Fibroblast of lung (primary cell): ENCODE measurements around the gene FGF13. TPM values are rescaled to one million over a fixed set of nuclear protein-coding genes. Genes with fewer than 3 reads are reported as not detected.

Experiments used
- DNase-seq, 2 donors: peaks; one replicate each; pipeline versions ENCODE4 v3.0.0 to v3.0.0-alpha.2; 2010; ENCODE audit warnings: low read depth in 2 of 2
- H2AFZ ChIP-seq: 2 replicates; pipeline ENCODE4 v1.5.1; 2012; ENCODE audit warnings: low read length, control low read depth, inconsistent platforms
- H3K27ac ChIP-seq: 2 replicates; pipeline ENCODE4 v1.5.1; 2011; ENCODE audit warnings: low read length, control low read depth; ENCODE audit not compliant: insufficient read depth
- H3K27me3 ChIP-seq: 2 replicates; pipeline ENCODE4 v1.5.1; 2011; ENCODE audit warnings: mild to moderate bottlenecking, low read length; ENCODE audit not compliant: control insufficient read depth, insufficient read depth
- H3K36me3 ChIP-seq: 2 replicates; pipeline ENCODE4 v1.5.1; 2011; ENCODE audit warnings: low read length; ENCODE audit not compliant: control insufficient read depth, insufficient read depth
- H3K4me1 ChIP-seq: 2 replicates; pipeline ENCODE4 v1.5.1; 2011; ENCODE audit warnings: low read length; ENCODE audit not compliant: control insufficient read depth, insufficient read depth; ENCODE audit errors: extremely low read depth
- H3K4me2 ChIP-seq: 2 replicates; pipeline ENCODE4 v1.5.1; 2011; ENCODE audit warnings: low read length, control low read depth; ENCODE audit not compliant: insufficient read depth; ENCODE audit errors: extremely low read depth
- H3K4me3 ChIP-seq, 4 experiments: fragments of 200-600 bp in 1 of 4; sonication (generic) in 1 of 4; replicated peaks in 1 of 4; 2 replicates each; pipeline ENCODE4 v1.5.1; 2011 to 2016; ENCODE audit warnings: low read length in 4 of 4, low read depth in 3 of 4, mild to moderate bottlenecking in 3 of 4, control low read depth in 2 of 4, inconsistent platforms in 1 of 4, mixed read lengths in 1 of 4; ENCODE audit not compliant: insufficient read depth in 1 of 4; ENCODE audit errors: control extremely low read depth in 1 of 4
- H3K79me2 ChIP-seq: 2 replicates; pipeline ENCODE4 v1.5.1; 2012; ENCODE audit warnings: mild to moderate bottlenecking, low read length, inconsistent platforms; ENCODE audit not compliant: control insufficient read depth, insufficient read depth
- H3K9ac ChIP-seq: 2 replicates; pipeline ENCODE4 v1.5.1; 2011; ENCODE audit warnings: mild to moderate bottlenecking, low read length, control low read depth; ENCODE audit not compliant: insufficient read depth
- H3K9me3 ChIP-seq: 2 replicates; pipeline ENCODE4 v1.5.1; 2012; ENCODE audit warnings: low read depth, low read length; ENCODE audit not compliant: control insufficient read depth, insufficient read depth
- H4K20me1 ChIP-seq: 2 replicates; pipeline ENCODE4 v1.5.1; 2011; ENCODE audit warnings: low read length; ENCODE audit not compliant: control insufficient read depth, insufficient read depth; ENCODE audit errors: extremely low read depth
- EZH2 ChIP-seq: IDR thresholded peaks from 2 replicates; pipeline ENCODE4 v1.5.1; 2012; ENCODE audit warnings: low read length, control low read depth, mild to moderate bottlenecking; ENCODE audit errors: missing control alignments
- polyA plus RNA-seq, 2 donors: library from polyadenylated mRNA; depleted of rRNA in 1 of 2; stranded (reverse) in 1 of 2; unstranded in 1 of 2; fragments of >200 nt; gene quantifications; 2 replicates each; pipeline ENCODE4 v1.2.1, GENCODE V29; 2011 to 2012; ENCODE audit warnings: missing spikeins in 1 of 2
- total RNA-seq: library from RNA; depleted of rRNA; stranded (reverse); fragments of >200 nt; gene quantifications from 2 replicates; pipeline ENCODE4 v1.2.1, GENCODE V29; 2014
- TF ChIP-seq, protein P1 (sequence below), 2 donors: IDR thresholded peaks in 1 of 2; conservative IDR thresholded peaks in 1 of 2; 1 replicate in 1 of 2; 2 replicates in 1 of 2; pipeline ENCODE4 v1.5.1; 2011 to 2012; ENCODE audit warnings: low read length in 2 of 2, control low read depth in 1 of 2, inconsistent platforms in 1 of 2, low read depth in 1 of 2, mild to moderate bottlenecking in 1 of 2

FGF13 gene
- total and polyA plus RNA-seq, 2 donors (not counting 1 experiment from before 2014, with no cell fraction given) = 2.5 to 9.6 TPM

DNA sequence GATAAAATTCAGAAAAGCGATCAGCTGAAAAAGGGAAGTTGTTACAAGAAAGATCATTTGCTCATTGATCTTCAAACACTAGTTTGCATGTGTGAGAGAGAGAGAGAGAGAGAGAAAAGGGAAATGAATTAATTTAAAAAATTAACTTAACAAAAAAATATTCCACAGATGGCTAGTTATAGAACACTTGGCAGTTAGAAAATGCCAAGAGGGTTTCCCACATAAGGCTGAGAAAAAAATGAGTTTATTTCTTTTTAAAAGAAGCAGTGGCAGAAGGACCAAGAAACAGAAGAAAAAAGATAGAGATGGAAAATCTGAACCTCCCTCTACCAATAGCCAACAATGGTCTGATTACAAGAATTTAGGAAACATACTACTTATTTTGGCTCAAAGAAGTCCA is 47.1 kb downstream of the FGF13 start:
- DNase-seq = no peak
- no peak for TF ChIP-seq EZH2
- TF ChIP-seq, protein P1, sequence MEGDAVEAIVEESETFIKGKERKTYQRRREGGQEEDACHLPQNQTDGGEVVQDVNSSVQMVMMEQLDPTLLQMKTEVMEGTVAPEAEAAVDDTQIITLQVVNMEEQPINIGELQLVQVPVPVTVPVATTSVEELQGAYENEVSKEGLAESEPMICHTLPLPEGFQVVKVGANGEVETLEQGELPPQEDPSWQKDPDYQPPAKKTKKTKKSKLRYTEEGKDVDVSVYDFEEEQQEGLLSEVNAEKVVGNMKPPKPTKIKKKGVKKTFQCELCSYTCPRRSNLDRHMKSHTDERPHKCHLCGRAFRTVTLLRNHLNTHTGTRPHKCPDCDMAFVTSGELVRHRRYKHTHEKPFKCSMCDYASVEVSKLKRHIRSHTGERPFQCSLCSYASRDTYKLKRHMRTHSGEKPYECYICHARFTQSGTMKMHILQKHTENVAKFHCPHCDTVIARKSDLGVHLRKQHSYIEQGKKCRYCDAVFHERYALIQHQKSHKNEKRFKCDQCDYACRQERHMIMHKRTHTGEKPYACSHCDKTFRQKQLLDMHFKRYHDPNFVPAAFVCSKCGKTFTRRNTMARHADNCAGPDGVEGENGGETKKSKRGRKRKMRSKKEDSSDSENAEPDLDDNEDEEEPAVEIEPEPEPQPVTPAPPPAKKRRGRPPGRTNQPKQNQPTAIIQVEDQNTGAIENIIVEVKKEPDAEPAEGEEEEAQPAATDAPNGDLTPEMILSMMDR (conservative IDR thresholded peaks at IDR 0.05 in 1 of 2, IDR thresholded peaks at IDR 0.05 in 1 of 2; ENCODE audit: low read depth in 1 of 2, low read length in 2 of 2) = no peak
- no peak overlapping the region for H3K9ac ChIP-seq

DNA sequence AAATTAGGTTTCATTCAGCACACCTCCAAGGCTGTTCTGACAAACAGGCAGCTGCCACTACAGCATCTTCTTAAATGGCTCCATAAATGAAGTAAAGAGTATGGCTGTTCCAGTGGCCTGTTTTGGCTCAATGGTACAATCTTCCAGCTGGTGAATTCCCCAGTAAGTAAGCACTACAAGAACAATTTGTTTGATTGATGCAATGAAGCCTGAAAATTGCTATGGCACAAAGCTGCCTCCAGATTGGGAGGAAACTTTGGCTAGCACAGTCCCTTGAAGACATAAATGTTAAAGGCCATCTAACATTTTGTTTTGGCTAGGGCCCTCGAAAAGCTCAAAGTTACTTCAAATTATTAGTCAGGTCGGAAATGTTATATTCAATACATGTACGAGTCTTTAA is 47.5 kb downstream of the FGF13 start:
- TF ChIP-seq, protein P1 (conservative IDR thresholded peaks at IDR 0.05 in 1 of 2, IDR thresholded peaks at IDR 0.05 in 1 of 2; ENCODE audit: low read depth in 1 of 2, low read length in 2 of 2) = no peak
- no peak for TF ChIP-seq EZH2
- H3K4me3 ChIP-seq = no peak overlapping the region
- H2AFZ ChIP-seq = no peak overlapping the region
- H4K20me1 ChIP-seq = no peaks in the 10 kb centered on the region
- H3K4me1 ChIP-seq = no peaks in the 10 kb centered on the region
- no peak for DNase-seq
- H3K9me3 ChIP-seq = no peaks in the 10 kb centered on the region
- H3K4me2 ChIP-seq = no peak overlapping the region
- no peaks in the 10 kb centered on the region for H3K79me2 ChIP-seq
- no peak overlapping the region for H3K27ac ChIP-seq
- no peaks in the 10 kb centered on the region for H3K27me3 ChIP-seq
- H3K36me3 ChIP-seq = no peaks in the 10 kb centered on the region
- no peak overlapping the region for H3K9ac ChIP-seq

More for the DNA sequence above, 47.1 kb downstream of the FGF13 start:
- H3K9me3 ChIP-seq = no peaks in the 10 kb centered on the region
- no peaks in the 10 kb centered on the region for H4K20me1 ChIP-seq
- no peaks in the 10 kb centered on the region for H3K4me1 ChIP-seq
- H3K79me2 ChIP-seq = no peaks in the 10 kb centered on the region
- H3K27ac ChIP-seq = no peak overlapping the region
- H3K4me2 ChIP-seq = no peak overlapping the region
- H2AFZ ChIP-seq = no peak overlapping the region
- H3K4me3 ChIP-seq = no peak overlapping the region
- H3K27me3 ChIP-seq = no peaks in the 10 kb centered on the region
- no peaks in the 10 kb centered on the region for H3K36me3 ChIP-seq

DNA sequence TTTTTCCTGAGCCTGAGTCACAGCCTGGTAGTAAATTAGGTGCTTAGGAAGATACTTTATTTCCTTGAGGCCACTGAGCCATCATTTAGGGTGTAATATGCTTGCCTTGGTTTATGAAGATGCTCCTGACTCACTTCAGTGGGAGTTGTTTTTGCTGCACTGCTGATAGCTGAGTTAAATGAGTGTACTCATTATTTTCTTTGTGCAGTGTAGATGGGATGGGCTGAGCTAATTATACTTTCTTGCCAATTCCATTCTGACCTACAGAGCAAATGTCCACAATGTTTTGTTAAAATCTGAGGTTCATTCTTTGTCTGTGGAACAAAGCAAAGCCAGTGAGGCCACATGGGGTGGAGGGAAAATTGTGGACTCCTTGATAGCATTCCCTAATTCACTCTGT is 60.0 kb downstream of the FGF13 start:
- H3K9me3 ChIP-seq = no peaks in the 10 kb centered on the region
- H3K4me3 ChIP-seq = no peak overlapping the region
- TF ChIP-seq, protein P1 (conservative IDR thresholded peaks at IDR 0.05 in 1 of 2, IDR thresholded peaks at IDR 0.05 in 1 of 2; ENCODE audit: low read depth in 1 of 2, low read length in 2 of 2) = no peak
- TF ChIP-seq EZH2 = no peak
- no peaks in the 10 kb centered on the region for H3K27me3 ChIP-seq
- no peak overlapping the region for H3K9ac ChIP-seq
- H3K79me2 ChIP-seq = no peaks in the 10 kb centered on the region
- no peaks in the 10 kb centered on the region for H3K4me1 ChIP-seq
- H4K20me1 ChIP-seq = no peaks in the 10 kb centered on the region
- H3K4me2 ChIP-seq = no peak overlapping the region
- no peaks in the 10 kb centered on the region for H3K36me3 ChIP-seq
- DNase-seq = no peak
- no peak overlapping the region for H2AFZ ChIP-seq
- no peak overlapping the region for H3K27ac ChIP-seq
